H1 (cell line): ENCODE results near the gene CACNB4. TPM values are rescaled to one million over a fixed set of nuclear protein-coding genes. Genes with fewer than 3 reads are reported as not detected.

Experiments
- CTCF ChIA-PET: fragments of 300-600 bp; sonication (Branson Sonifier 250); formaldehyde crosslinking; loops from one replicate; lab custom pipeline; 2021; ENCODE audit not compliant: partially characterized antibody; lab: Charles Lee
- POLR2A ChIA-PET: fragments of 300-600 bp; sonication (Branson Sonifier 250); formaldehyde crosslinking; loops from one replicate; lab custom pipeline; 2021; ENCODE audit warnings: inconsistent platforms; ENCODE audit not compliant: partially characterized antibody; lab: Charles Lee
- DNase-seq, 2 experiments: peaks; one replicate each; pipeline versions ENCODE4 v3.0.0 to v3.0.0-alpha.2; 2010 to 2022; ENCODE audit warnings: low spot score in 2 of 2, low read depth in 1 of 2, mixed read lengths in 1 of 2
- FAIRE-seq: peaks from 2 replicates; lab custom pipeline; 2011; peaks lifted over from hg19 to GRCh38; lab: Jason Lieb, UNC
- H2AFZ ChIP-seq: 2 replicates; pipeline ENCODE4 v1.8.1; 2012; ENCODE audit warnings: low read length, inconsistent platforms
- H2AK5ac ChIP-seq: 2 replicates; pipeline ENCODE4 v1.6.1; 2013; ENCODE audit warnings: low read depth, low read length
- H2BK120ac ChIP-seq: replicated peaks from 2 replicates; pipeline ENCODE3; 2013; ENCODE audit warnings: low read depth, low read length, inconsistent platforms
- H2BK12ac ChIP-seq: 2 replicates; pipeline ENCODE4 v1.6.1; 2013; ENCODE audit warnings: low read depth, low read length
- H2BK15ac ChIP-seq: 2 replicates; pipeline ENCODE4 v1.6.1; 2013; ENCODE audit warnings: low read length
- H2BK20ac ChIP-seq: 2 replicates; pipeline ENCODE4 v1.6.1; 2013; ENCODE audit warnings: low read length
- H2BK5ac ChIP-seq: 2 replicates; pipeline ENCODE4 v1.6.1; 2013; ENCODE audit warnings: low read depth, low read length
- H3K14ac ChIP-seq: 2 replicates; pipeline ENCODE4 v1.6.1; 2013; ENCODE audit warnings: inconsistent platforms; ENCODE audit not compliant: insufficient read length
- H3K18ac ChIP-seq: 2 replicates; pipeline ENCODE4 v1.6.1; 2013; ENCODE audit warnings: low read length; ENCODE audit errors: extremely low read depth
- H3K23ac ChIP-seq: 2 replicates; pipeline ENCODE4 v1.6.1; 2013; ENCODE audit warnings: inconsistent platforms; ENCODE audit not compliant: insufficient read length
- H3K23me2 ChIP-seq: 2 replicates; pipeline ENCODE4 v1.6.1; 2013; ENCODE audit warnings: low read depth, low read length
- H3K27ac ChIP-seq: 2 replicates; pipeline ENCODE4 v1.6.1; 2011; ENCODE audit warnings: low read depth, low read length, inconsistent platforms
- H3K27me3 ChIP-seq, 4 experiments: replicated peaks in 1 of 4; 1 replicate in 1 of 4; 2 replicates in 3 of 4; pipeline versions ENCODE4 v1.6.1 to v1.8.1; 2011 to 2013; ENCODE audit warnings: low read length in 3 of 4, mild to moderate bottlenecking in 3 of 4, inconsistent platforms in 2 of 4, mixed read lengths in 2 of 4, moderate library complexity in 1 of 4; ENCODE audit not compliant: control insufficient read depth in 3 of 4, insufficient read depth in 3 of 4; ENCODE audit errors: extremely low read depth in 1 of 4
- H3K36me3 ChIP-seq, 4 experiments: 2 replicates each; pipeline versions ENCODE4 v1.6.1 to v1.8.1; 2011 to 2013; ENCODE audit warnings: mild to moderate bottlenecking in 4 of 4, low read length in 3 of 4, moderate library complexity in 2 of 4, control low read depth in 1 of 4, inconsistent platforms in 1 of 4; ENCODE audit not compliant: insufficient read depth in 4 of 4, control insufficient read depth in 2 of 4
- H3K4ac ChIP-seq: replicated peaks from 2 replicates; pipeline ENCODE3; 2013; ENCODE audit warnings: low read length, low read depth, mixed read lengths, inconsistent platforms; ENCODE audit not compliant: insufficient read length
- H3K4me1 ChIP-seq, 4 experiments: replicated peaks in 1 of 4; 1 replicate in 1 of 4; 2 replicates in 3 of 4; pipeline versions ENCODE4 v1.6.1 to v1.8.1; 2011 to 2013; ENCODE audit warnings: low read length in 3 of 4, inconsistent platforms in 2 of 4, mixed read lengths in 1 of 4; ENCODE audit not compliant: insufficient read depth in 4 of 4, control insufficient read depth in 3 of 4
- H3K4me2 ChIP-seq, 2 experiments: 2 replicates each; pipeline versions ENCODE4 v1.6.1 to v1.8.1; 2011 to 2013; ENCODE audit warnings: low read depth in 2 of 2, low read length in 2 of 2, control low read depth in 1 of 2, inconsistent platforms in 1 of 2, mild to moderate bottlenecking in 1 of 2; ENCODE audit not compliant: insufficient read depth in 1 of 2
- H3K4me3 ChIP-seq, 4 experiments: fragments of 200-600, 300-600 bp in 1 of 4; sonication (generic), shearing (Covaris generic), sonication (Bioruptor Twin) in 1 of 4; 2 replicates each; pipeline versions ENCODE4 v1.5.1 to v1.8.1; 2011 to 2016; ENCODE audit warnings: low read length in 4 of 4, low read depth in 3 of 4, control low read depth in 2 of 4, inconsistent platforms in 2 of 4, mild to moderate bottlenecking in 2 of 4, mixed read lengths in 1 of 4, moderate library complexity in 1 of 4; ENCODE audit not compliant: insufficient read depth in 2 of 4; ENCODE audit errors: extremely low read depth in 1 of 4
- H3K56ac ChIP-seq: replicated peaks from 2 replicates; pipeline ENCODE3; 2013; ENCODE audit warnings: low read depth, mild to moderate bottlenecking, mixed read lengths, low read length, inconsistent platforms; ENCODE audit not compliant: insufficient read length
- H3K79me1 ChIP-seq: 2 replicates; pipeline ENCODE4 v1.6.1; 2013; ENCODE audit warnings: low read depth, low read length, control low read depth
- H3K79me2 ChIP-seq, 2 experiments: 2 replicates each; pipeline versions ENCODE4 v1.6.1 to v1.8.1; 2012 to 2013; ENCODE audit warnings: low read length in 2 of 2, mild to moderate bottlenecking in 2 of 2, inconsistent platforms in 1 of 2; ENCODE audit not compliant: insufficient read depth in 2 of 2, control insufficient read depth in 1 of 2
- H3K9ac ChIP-seq, 4 experiments: replicated peaks in 1 of 4; 1 replicate in 1 of 4; 2 replicates in 3 of 4; pipeline versions ENCODE4 v1.6.1 to v1.8.1; 2011 to 2013; ENCODE audit warnings: low read depth in 3 of 4, low read length in 3 of 4, control low read depth in 2 of 4, mild to moderate bottlenecking in 2 of 4, moderate library complexity in 2 of 4, inconsistent platforms in 1 of 4; ENCODE audit errors: extremely low read depth in 1 of 4
- H3K9me3 ChIP-seq, 2 experiments: 2 replicates each; pipeline versions ENCODE4 v1.6.1 to v1.8.1; 2012 to 2013; ENCODE audit warnings: mild to moderate bottlenecking in 2 of 2, moderate library complexity in 2 of 2, control low read depth in 1 of 2, inconsistent platforms in 1 of 2, low read depth in 1 of 2, low read length in 1 of 2, mixed read lengths in 1 of 2; ENCODE audit not compliant: insufficient read depth in 2 of 2
- H4K20me1 ChIP-seq, 2 experiments: replicated peaks in 1 of 2; 2 replicates each; pipeline versions ENCODE3 to v1.8.1; 2011 to 2013; ENCODE audit warnings: inconsistent platforms in 2 of 2, low read length in 2 of 2, mild to moderate bottlenecking in 1 of 2; ENCODE audit not compliant: insufficient read depth in 2 of 2, control insufficient read depth in 1 of 2
- H4K5ac ChIP-seq: 2 replicates; pipeline ENCODE4 v1.6.1; 2013; ENCODE audit warnings: low read length, low read depth, mixed read lengths, inconsistent platforms; ENCODE audit not compliant: insufficient read length
- H4K8ac ChIP-seq: 2 replicates; pipeline ENCODE4 v1.8.0; 2013; ENCODE audit warnings: mild to moderate bottlenecking, moderate library complexity, low read length, inconsistent platforms; ENCODE audit not compliant: insufficient read depth; ENCODE audit errors: extremely low read depth
- H4K91ac ChIP-seq: replicated peaks from 2 replicates; pipeline ENCODE3; 2013; ENCODE audit warnings: low read length, mixed read lengths, inconsistent platforms; ENCODE audit not compliant: insufficient read length
- ATF3 ChIP-seq: IDR thresholded peaks from 2 replicates; pipeline ENCODE4 v1.6.1; 2011; ENCODE audit warnings: low read depth, mild to moderate bottlenecking, low read length; ENCODE audit not compliant: insufficient read depth
- CBX8 ChIP-seq: fragments of 300-800, 300-1000 bp; sonication (generic); IDR thresholded peaks from 2 replicates; pipeline ENCODE4 v1.7.1; 2016; ENCODE audit warnings: low read depth, low read length, borderline replicate concordance
- CEBPB ChIP-seq: IDR thresholded peaks from 2 replicates; pipeline ENCODE4 v1.6.1; 2012; ENCODE audit warnings: low read depth, low read length
- CHD1 ChIP-seq: IDR thresholded peaks from 2 replicates; pipeline ENCODE4 v1.6.1; 2012; ENCODE audit warnings: low read depth, low read length, improper control_type of control experiment
- CTBP2 ChIP-seq: IDR thresholded peaks from 2 replicates; pipeline ENCODE4 v1.7.0; 2011; ENCODE audit warnings: borderline replicate concordance, mild to moderate bottlenecking, moderate library complexity, mixed read lengths, low read length; ENCODE audit not compliant: insufficient read depth, insufficient read length
- EP300 ChIP-seq, 2 experiments: IDR thresholded peaks; 1 replicate in 1 of 2; 2 replicates in 1 of 2; pipeline ENCODE4 v1.6.1; 2011 to 2012; ENCODE audit warnings: low read depth in 2 of 2, low read length in 2 of 2, mild to moderate bottlenecking in 2 of 2, borderline replicate concordance in 1 of 2, inconsistent platforms in 1 of 2, moderate library complexity in 1 of 2
- KDM1A ChIP-seq: fragments of 200-600, 300-600 bp; sonication (generic); IDR thresholded peaks from 2 replicates; pipeline ENCODE4 v1.7.1; 2016; ENCODE audit warnings: mild to moderate bottlenecking, low read length, borderline replicate concordance
- SIX5 ChIP-seq: IDR thresholded peaks from 2 replicates; pipeline ENCODE4 v1.6.1; 2011; ENCODE audit warnings: mild to moderate bottlenecking, low read depth, low read length
- TBP ChIP-seq: IDR thresholded peaks from 2 replicates; pipeline ENCODE4 v1.6.1; 2011; ENCODE audit warnings: low read depth, low read length, improper control_type of control experiment
- TCF12 ChIP-seq: IDR thresholded peaks from 2 replicates; pipeline ENCODE4 v1.6.1; 2011; ENCODE audit warnings: low read depth, mild to moderate bottlenecking, low read length
- WGBS, 2 experiments: shearing (Covaris generic) in 1 of 2; methylation state at CpG; one replicate each; pipeline versions ENCODE4 v1.1.6 to v1.1.7; 2013 to 2015; ENCODE audit warnings: low lambda C conversion rate in 2 of 2, mixed read lengths in 2 of 2, inconsistent platforms in 1 of 2, low coverage in 1 of 2, missing lambda C conversion rate in 1 of 2; ENCODE audit not compliant: insufficient replicate concordance in 2 of 2, insufficient coverage in 1 of 2, insufficient read length in 1 of 2; ENCODE audit errors: extremely low coverage in 1 of 2, missing lambda C conversion rate in 1 of 2; 5-methylcytosine and 5-hydroxymethylcytosine counted together
- polyA plus RNA-seq, 7 experiments: library from polyadenylated mRNA; depleted of rRNA in 3 of 7; stranded (reverse) in 5 of 7; unstranded in 2 of 7; fragments of >200 nt in 5 of 7; fragments of 200-250 nt in 2 of 7; gene quantifications; 1 replicate in 5 of 7; 2 replicates in 1 of 7; 4 replicates in 1 of 7; pipeline versions ENCODE4 v1.2.1 to v1.2.3, GENCODE V29; 2011 to 2013; ENCODE audit warnings: missing spikeins in 2 of 7, mixed read lengths in 2 of 7
- total RNA-seq: library from RNA; stranded (reverse); fragmentation: NEBNext Ultra II Directional; extraction: Animal tissue kit (Norgen Biotek cat#: 25700); gene quantifications from 2 replicates; pipeline ENCODE4 v1.2.1, GENCODE V29; 2021
- TF ChIP-seq, protein P1 (sequence below): IDR thresholded peaks from 2 replicates; pipeline ENCODE4 v1.6.1; 2012; ENCODE audit warnings: inconsistent platforms

CACNB4 gene
- total and polyA plus RNA-seq, 2 of the 8 experiments (the other 6 are each of a cell fraction or from before 2014, with no cell fraction given): 2.0 to 4.0 TPM

DNA sequence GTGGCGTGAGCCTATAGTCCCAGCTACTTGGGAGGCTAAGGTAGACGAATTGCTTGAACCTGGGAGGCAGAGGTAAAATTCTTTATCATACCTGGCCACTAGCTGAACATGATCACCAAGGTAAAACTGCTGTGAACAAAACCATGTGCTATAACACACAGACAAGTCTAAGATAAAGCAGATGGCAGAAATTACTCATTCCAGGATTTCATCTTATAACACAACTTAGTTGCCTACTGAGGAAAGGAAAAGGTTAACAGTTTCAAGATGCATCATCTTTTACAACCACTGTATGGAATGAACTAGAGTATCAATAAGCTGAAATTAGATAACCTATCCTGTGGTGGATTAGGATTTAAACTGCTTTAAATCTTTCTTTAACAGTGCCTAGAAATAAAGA lies 278.9 kb downstream of the CACNB4 start:
- no peak overlapping the region for H3K14ac ChIP-seq
- CTCF ChIA-PET: interaction anchor here (0.6 to 0.8 kb wide), 4 partner anchors 11 to 195 kb away, joined by 3 to 4 read pairs (median 3); no protein-coding TSS in a partner anchor
- FAIRE-seq: no peak
- TF ChIP-seq CEBPB (no peak), CBX8 (no peak), EP300 (IDR thresholded peaks at IDR 0.05; ENCODE audit: borderline replicate concordance in 1 of 2, low read depth in 2 of 2, low read length in 2 of 2) (no peak), CHD1 (no peak), SIX5 (no peak), TBP (no peak), CTBP2 (no peak), ATF3 (no peak), TCF12 (no peak), KDM1A (no peak)
- TF ChIP-seq, protein P1, sequence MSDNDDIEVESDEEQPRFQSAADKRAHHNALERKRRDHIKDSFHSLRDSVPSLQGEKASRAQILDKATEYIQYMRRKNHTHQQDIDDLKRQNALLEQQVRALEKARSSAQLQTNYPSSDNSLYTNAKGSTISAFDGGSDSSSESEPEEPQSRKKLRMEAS: no peak

More for the DNA sequence above, 278.9 kb downstream of the CACNB4 start:
- Histone ChIP-seq H3K4me1 (peaks cover 0 to 8% (median 7%) of the 10 kb centered on the region in 4 experiments; a peak in 3 of 7 replicates), H2BK120ac (no peak overlapping the region), H3K36me3 (peaks cover 0 to 6% (median 1%) of the 10 kb centered on the region in 4 experiments; a peak in 1 of 8 replicates), H2AFZ (no peak overlapping the region), H4K91ac (no peak overlapping the region), H2BK12ac (no peak overlapping the region), H3K9ac (no peak overlapping the region), H3K4ac (no peak overlapping the region), H3K18ac (no peak overlapping the region), H3K23ac (no peak overlapping the region), H3K79me1 (peaks cover 10% of the 10 kb centered on the region), H2BK20ac (no peak overlapping the region), H2BK15ac (no peak overlapping the region), H2AK5ac (no peak overlapping the region), H3K27ac (no peak overlapping the region), H3K79me2 (peaks cover 22 to 95% of the 10 kb centered on the region in 2 experiments), H3K4me3 (no peak overlapping the region), H3K4me2 (no peak overlapping the region), H4K5ac (no peak overlapping the region), H4K20me1 (peaks cover 7 to 9% of the 10 kb centered on the region in 2 experiments), H3K23me2 (no peaks in the 10 kb centered on the region), H4K8ac (no peak overlapping the region), H3K27me3 (no peaks in the 10 kb centered on the region), H2BK5ac (no peak overlapping the region), H3K56ac (no peak overlapping the region), H3K9me3 (no peaks in the 10 kb centered on the region)
- WGBS, 2 experiments: 92% methylated on average over 2 of the region's 2 CpGs; no CpG with 5 or more reads in 1 of the 2 experiments
- DNase-seq: no peak
- POLR2A ChIA-PET: no interaction called here
